NCI-H2196 (cell line): ENCODE measurements around the gene MACC1.

Experiments used
- DNase-seq: peaks from one replicate; lab custom pipeline; 2025; ENCODE audit not compliant: unreplicated experiment; lab: John Stamatoyannopoulos, UW

Gene MACC1

GRCh38 chr7:20229646-20230500 is 12.7 kb upstream of the MACC1 start:
- DNase-seq = no peak

DNA sequence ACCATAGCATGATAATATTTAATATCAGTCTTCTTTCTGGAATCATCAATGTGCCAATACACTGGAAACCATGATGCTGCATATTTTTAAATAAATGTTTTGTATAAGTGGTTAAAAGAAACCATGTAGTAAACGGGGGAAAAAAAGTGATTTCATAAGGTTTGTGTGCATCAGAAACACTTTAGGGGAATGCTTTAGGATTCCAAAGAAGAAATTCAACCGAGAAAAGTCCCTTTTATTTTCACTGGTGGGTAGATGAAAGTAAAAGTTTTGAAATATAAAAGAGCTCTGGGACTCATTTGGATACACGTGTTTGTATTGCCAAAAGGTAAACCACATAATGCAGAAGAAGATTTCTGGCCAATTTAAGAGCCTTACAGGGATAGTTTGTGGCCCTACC is 11.9 kb upstream of the MACC1 start:
- no peak for DNase-seq

- no peak for DNase-seq
Observed at GRCh38 chr7:20228654-20229053, 11.5 kb upstream of the MACC1 start.

- DNase-seq = no peak
Observed at GRCh38 chr7:20227291-20227795, 10.2 kb upstream of the MACC1 start.

GRCh38 chr7:20226860-20227259 is 9.7 kb upstream of the MACC1 start:
- DNase-seq = no peak

DNA sequence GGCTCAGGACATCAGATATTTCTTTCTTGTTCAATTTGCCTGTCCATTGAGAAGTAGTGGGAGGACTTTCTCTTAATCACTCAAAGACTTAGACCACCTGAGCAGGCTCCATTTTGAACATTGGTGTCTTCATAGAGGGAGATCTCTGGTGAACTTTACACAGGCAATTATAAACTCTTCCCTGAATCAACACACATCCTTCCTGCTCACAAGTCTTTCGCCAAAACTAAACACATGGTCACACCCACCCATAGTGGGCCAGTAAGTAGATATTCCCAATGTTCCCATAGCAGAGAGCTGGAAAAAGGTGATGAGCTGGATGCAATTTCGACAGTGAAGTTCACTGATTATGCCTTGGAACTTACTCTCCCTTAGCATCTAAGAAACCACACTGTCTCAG is 8.2 kb upstream of the MACC1 start:
- DNase-seq = no peak

GRCh38 chr7:20224025-20224424 is 6.8 kb upstream of the MACC1 start:
- no peak for DNase-seq

GRCh38 chr7:20223356-20223755 is 6.2 kb upstream of the MACC1 start:
- no peak for DNase-seq

- DNase-seq = no peak
Observed at GRCh38 chr7:20222219-20222828, 5.1 kb upstream of the MACC1 start.

- DNase-seq = no peak
Observed at GRCh38 chr7:20220921-20221547, 3.9 kb upstream of the MACC1 start.

- no peak for DNase-seq
Observed at GRCh38 chr7:20220293-20220761, 3.1 kb upstream of the MACC1 start.

GRCh38 chr7:20219446-20220292 is 2.5 kb upstream of the MACC1 start:
- DNase-seq = peak; percentile 86

GRCh38 chr7:20219062-20219445 is 1.9 kb upstream of the MACC1 start:
- no peak for DNase-seq

DNA sequence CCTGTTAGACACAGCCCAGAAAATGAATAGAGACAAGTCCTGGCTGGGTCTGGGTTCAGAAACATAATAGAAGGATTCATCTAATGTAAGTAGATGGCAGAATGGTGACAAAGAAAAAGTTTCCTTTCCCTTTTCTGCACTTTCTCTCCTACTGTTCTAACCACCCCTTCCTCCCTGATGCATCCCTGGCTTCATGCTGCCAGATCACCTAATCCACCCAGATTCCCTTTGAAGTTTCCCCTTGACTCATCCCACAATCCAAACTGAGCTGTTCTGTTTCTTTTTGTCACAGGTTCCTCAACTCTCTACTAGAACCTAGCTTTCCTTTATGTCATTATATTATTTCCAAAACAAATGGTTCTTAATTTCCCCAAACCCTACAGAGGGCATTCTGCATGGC is 1.1 kb upstream of the MACC1 start:
- no peak for DNase-seq

- DNase-seq = no peak
Observed at GRCh38 chr7:20216406-20217036, 663 bp downstream of the MACC1 start.

DNA sequence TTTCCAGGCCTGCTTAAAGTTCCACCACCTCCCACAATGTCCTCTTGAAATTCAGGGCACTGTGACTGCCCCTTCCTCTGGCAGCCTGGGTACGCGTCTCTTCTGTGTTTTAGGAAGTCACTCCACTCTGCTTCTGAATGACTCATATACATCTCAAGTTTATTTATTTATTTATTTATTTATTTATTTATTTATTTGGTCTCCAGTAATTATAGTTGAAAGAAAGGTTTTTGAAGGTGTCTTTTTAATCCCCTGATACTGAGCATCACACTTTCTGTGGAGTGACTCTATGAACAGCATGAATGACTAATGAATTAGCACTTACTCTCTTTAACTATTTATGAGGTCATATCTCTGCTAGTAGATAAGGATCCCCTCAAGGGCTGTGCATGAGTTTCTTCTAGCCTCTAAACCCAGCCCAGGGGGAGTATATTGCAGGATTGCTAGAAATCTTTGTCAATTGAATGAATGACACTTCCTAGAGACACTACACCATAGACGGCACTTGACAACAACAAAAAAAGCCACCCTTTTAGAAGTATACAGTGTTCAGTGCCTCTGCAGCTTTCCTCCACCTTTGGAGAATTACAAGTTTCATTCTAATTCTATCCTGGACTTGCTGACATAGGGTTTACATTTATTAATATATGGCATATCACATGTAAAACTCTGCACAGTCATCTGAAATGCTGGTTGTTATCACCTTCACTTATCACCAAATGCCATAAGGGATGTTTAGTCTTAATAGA is 2.1 kb downstream of the MACC1 start:
- peak; percentile 25 for DNase-seq

DNA sequence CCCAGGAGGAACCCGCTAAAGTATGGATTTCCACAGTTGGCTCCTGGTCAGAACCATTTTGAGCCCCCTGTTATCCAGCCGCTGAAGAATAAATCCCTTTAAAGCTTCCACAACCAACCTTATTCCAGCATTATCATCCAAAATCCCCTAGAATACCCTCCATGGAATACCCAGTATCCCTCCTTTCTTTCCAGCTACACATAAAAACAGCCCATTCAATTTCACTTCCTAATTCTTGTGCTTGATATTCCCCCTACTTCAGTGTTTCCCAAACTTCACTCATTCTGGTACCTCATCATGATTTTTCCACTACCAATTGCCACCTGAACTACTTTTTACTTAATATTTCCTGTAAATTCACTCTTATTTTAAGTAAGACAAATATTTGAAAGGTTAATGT is 3.1 kb downstream of the MACC1 start:
- no peak for DNase-seq

DNA sequence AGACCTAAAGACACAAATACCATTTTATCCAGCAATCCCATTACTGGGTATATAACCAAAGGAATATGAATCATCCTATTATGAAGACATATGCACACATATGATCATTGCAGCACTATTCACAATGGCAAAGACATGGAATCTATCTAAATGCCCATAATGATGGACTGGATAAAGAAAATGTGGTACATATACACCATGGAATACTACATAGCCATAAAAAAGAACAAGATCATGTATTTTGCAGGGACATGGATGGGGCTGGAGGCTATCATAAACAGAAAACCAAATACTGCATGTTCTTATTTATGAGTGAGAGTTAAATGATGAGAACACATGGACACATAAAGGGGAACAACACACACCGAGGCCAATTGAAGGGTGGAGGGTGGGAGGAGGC is 3.8 kb downstream of the MACC1 start:
- no peak for DNase-seq

GRCh38 chr7:20211376-20211775 is 5.8 kb downstream of the MACC1 start:
- DNase-seq = no peak
